Epithelial cell of esophagus (primary cell): ENCODE measurements around the gene TDRD3.

Experiments
- DNase-seq: peaks from one replicate; pipeline ENCODE4 v3.0.0; 2010; ENCODE audit warnings: low read depth
- H3K4me3 ChIP-seq: 2 replicates; pipeline ENCODE4 v1.5.1; 2011; ENCODE audit warnings: mild to moderate bottlenecking, low read length, control low read depth
- TF ChIP-seq, protein P1 (sequence below): IDR thresholded peaks from 2 replicates; pipeline ENCODE4 v1.5.1; 2011; ENCODE audit warnings: low read depth, mild to moderate bottlenecking, low read length, control low read depth, inconsistent platforms; ENCODE audit not compliant: insufficient read depth; ENCODE audit errors: missing control alignments

Gene TDRD3

DNA sequence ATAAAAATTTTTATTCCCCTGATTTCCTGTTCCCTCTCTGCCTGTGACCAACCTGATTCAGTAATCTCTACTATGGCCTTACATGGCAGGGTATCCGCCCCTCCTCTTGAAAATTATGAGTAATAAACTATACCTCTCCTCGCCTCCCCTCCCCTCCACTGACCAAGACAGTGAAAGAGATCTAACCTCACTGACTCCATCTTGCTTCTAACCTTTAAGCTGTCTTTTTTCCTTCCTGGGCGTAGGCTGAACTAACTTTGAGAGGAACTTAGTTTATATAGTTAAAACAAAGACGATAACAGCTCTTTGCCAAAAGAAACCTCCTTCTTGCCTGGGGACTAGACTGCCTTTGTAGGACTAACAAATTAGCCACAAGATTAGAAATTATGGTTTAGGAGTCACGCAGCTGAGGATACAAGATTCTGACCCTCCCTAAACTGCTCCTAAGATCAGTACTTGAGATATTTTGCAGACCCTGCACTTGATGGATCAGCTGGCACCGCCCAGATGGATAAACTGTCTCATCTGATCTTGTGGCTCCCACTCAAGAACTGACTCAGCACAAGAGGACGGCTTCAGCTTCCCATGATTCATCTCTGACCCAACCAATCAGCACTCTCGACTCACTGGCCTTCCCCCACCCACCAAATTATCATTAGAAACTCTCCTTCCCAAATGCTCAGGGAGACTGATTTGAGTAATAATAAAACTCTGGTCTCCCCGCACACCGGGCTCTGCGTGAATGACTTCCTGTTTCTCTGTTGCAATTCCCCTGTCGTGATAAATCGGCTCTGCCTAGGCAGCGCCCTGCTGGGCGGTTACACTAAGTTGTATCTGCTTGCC is 187.1 kb downstream of the TDRD3 start:
- no peak overlapping the region for H3K4me3 ChIP-seq
- TF ChIP-seq, protein P1, sequence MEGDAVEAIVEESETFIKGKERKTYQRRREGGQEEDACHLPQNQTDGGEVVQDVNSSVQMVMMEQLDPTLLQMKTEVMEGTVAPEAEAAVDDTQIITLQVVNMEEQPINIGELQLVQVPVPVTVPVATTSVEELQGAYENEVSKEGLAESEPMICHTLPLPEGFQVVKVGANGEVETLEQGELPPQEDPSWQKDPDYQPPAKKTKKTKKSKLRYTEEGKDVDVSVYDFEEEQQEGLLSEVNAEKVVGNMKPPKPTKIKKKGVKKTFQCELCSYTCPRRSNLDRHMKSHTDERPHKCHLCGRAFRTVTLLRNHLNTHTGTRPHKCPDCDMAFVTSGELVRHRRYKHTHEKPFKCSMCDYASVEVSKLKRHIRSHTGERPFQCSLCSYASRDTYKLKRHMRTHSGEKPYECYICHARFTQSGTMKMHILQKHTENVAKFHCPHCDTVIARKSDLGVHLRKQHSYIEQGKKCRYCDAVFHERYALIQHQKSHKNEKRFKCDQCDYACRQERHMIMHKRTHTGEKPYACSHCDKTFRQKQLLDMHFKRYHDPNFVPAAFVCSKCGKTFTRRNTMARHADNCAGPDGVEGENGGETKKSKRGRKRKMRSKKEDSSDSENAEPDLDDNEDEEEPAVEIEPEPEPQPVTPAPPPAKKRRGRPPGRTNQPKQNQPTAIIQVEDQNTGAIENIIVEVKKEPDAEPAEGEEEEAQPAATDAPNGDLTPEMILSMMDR = no peak
- DNase-seq = peak; percentile 43

DNA sequence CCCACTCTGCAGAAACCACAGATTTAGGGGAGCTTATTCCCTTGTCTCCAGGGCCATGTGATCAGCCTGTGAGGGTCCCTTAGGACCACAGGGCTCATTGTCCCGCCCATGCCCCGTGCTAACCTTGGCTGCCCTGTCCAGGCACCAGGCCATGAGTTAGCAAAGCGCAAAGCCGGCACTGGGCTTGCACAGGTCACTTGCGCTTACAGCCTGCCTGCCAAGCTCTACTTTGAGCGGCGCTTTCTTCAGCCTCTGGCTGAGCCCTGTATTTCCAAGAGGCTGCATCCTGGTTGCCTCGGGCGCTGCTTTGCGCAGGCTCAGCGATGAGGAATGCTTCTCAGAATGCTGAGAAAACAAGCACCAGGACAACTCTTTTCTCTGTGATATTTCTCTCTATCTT is 188.0 kb downstream of the TDRD3 start:
- DNase-seq = no peak
- H3K4me3 ChIP-seq = no peak overlapping the region
- TF ChIP-seq, protein P1 = no peak

DNA sequence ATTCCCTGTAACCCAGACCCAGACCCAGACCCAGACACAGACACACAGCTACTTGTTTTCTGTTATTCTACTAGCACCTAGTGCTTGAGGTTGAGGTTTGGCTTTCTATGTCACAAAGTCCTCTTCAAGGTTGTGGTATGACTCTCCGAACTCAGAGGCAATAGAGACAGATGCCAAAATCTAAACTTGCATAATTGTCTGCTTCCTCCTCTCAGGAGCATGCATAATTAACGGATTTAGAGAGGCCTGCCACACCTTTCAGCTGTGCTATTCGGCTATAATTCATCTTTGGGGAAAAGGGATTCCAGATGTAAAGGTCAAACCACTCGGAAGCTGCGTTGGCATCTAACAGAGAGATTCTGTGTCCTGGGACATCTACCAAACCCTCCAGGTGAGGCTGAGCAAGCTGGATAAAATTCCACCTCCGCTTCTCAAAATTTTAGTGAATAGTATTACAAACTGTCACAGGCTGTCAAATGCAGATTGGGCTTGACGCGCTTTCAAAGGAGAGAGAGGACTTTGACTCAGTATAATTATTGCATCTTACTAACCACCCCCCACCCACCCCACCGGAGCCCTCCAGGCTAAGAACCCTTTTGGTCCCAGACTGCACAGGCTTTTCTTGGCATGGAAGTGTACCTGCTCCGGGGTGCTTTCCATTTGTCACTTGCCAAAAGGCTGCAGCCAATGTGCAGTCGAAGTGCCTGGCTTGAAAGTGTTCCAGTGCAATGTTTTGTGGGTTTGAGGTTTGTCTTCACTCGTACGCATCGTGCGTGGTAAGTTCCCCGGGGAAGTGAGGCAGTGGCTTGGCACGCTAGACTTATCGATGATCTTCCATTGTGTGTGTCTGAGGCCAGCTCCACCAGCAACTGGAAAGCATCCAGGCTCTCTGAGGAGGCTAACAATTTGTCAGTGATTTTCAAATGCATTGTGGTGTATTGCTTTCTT is 194.1 kb downstream of the TDRD3 start:
- DNase-seq = peak; percentile 64
- no peak overlapping the region for H3K4me3 ChIP-seq
- TF ChIP-seq, protein P1 = no peak

DNA sequence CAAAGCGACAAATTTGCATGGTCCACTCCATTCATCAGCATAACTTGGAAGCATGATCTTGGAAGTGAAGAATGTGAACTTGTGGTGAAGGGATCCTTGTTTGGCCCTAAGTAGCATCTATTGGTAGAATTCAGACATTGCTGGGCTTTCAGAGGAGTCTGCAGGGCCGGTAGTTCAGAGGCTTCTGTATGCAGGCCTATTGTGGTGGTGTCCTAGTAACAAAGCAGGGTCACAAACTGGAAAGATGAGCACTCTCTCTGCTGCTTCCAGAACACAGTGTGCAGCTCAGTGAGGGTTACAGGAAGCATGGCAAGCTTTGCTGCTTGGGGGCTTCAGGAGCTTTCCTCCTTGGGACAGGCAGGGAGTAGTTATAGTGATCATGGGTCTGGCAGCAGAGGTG is 206.0 kb downstream of the TDRD3 start:
- TF ChIP-seq, protein P1 = no peak
- no peak overlapping the region for H3K4me3 ChIP-seq
- no peak for DNase-seq

DNA sequence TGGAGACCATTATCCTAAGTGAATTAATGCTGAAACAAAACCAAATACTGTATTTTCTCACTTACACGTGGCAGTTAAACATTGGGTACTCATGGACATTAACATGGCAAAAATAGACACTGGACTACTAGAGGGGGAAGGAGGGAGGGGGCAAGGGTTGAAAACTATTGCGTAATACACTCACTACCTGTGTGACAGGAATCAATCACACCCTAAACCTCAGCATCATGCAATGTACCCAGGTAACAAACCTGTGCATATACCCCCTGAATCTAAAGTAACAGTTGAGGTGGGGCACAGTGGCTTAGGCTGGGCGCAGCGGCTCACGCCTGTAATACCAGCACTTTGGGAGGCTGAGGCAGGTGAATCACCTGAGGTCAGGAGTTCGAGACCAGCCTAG is 207.0 kb downstream of the TDRD3 start:
- DNase-seq = no peak
- TF ChIP-seq, protein P1 = no peak
- no peak overlapping the region for H3K4me3 ChIP-seq

DNA sequence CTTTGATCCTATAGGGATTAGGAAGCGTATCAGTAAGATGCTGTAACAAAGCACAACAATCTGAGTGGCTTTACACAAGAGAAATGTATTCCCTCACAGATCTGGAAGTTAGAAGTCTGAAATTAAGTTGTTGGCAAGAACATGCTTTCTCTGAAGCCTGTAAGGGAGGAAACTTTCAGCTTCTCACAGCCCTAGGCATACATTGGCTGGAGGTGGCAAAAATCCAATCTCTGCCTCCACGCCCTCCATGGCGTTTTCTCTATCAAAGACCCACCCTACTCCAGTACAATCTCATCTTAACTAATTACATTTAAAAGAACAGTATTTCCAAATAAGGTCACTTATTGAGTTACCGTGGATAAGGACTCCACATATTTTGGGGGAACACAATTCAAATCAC is 211.9 kb downstream of the TDRD3 start:
- no peak overlapping the region for H3K4me3 ChIP-seq
- no peak for DNase-seq
- TF ChIP-seq, protein P1 = no peak
